Body of pancreas (tissue), 4 donors: ENCODE measurements around the gene WASF1.

Source experiments
- CTCF ChIP-seq, 7 experiments: fragments of 450-650 bp in 4 of 7; fragments of 200-600 bp in 3 of 7; sonication (generic) in 3 of 7; IDR thresholded peaks; one replicate each; pipeline ENCODE4 v1.5.1; 2016 to 2019; ENCODE audit warnings: antibody characterized with exemption in 7 of 7
- POLR2A ChIP-seq, 3 donors: fragments of 450-650 bp; IDR thresholded peaks; one replicate each; pipeline ENCODE4 v1.6.1; 2016; ENCODE audit warnings: antibody characterized with exemption in 3 of 3, mild to moderate bottlenecking in 2 of 3

DNA sequence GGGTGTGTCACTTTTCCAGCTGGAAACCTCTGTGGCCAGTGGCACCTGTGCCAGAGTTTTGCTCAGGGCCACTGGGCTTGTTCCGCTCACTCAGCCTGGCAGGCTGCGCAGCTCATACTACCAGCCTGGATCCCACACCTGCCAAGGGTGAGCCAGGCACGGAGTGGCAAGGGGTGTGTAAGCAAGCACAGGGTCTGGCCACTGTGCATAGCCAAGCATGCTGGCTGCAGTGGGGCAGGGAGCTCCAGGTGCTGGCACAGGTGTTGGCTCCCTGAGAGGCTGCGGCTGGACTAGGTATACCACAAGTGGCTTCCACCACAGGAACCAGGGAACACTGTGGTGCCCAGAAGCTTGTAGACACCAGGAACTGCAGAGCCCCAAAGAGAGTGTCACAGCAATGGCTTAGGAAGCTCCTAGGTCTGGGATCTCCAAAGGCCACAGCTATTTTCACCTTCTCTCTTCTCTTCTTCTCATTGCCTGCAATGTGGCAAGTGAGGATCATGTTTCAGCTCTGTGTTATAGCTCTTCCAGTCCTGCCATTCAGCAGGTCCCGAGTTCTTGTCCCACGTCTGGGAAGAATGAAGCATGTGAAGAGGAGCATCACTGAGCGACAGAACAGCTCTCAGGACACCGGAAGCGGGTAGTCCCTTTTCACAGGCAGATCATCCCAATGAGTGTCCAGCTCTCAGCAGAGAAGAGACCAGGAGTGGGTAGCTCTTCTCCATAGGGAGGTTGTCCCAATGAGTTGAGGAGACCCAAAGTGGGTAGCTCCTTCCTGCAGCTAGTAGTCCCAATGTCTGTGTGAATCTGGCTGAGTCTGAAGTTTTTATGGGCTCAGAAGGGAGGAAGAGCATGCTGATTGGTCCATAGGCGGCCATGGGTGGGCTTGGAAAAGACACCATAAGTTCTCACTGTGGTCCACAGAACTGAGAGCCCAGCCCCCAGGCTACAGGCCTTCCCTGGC is 41.3 kb downstream of the WASF1 start:
- no peak for TF ChIP-seq CTCF (IDR thresholded peaks at IDR 0.05)
- no peak for TF ChIP-seq POLR2A (IDR thresholded peaks at IDR 0.05)
